Vagina (tissue), 2 donors: ENCODE results near the gene UBE2O. TPM values are rescaled to one million over a fixed set of nuclear protein-coding genes. Genes with fewer than 3 reads are reported as not detected.

Experiments
- DNase-seq, 2 donors: peaks; one replicate each; pipeline ENCODE4 v3.0.0-alpha.2; 2017; ENCODE audit errors: extremely low spot score in 2 of 2
- H3K27ac ChIP-seq: fragments of 200-600 bp; sonication (generic); one replicate; pipeline ENCODE4 v1.5.1; 2019
- H3K27me3 ChIP-seq: fragments of 200-600 bp; sonication (generic); one replicate; pipeline ENCODE4 v1.5.1; 2019
- H3K36me3 ChIP-seq, 2 donors: fragments of 200-600 bp; sonication (generic); one replicate each; pipeline ENCODE4 v1.5.1; 2017 to 2019
- H3K4me1 ChIP-seq: fragments of 200-600 bp; sonication (generic); one replicate; pipeline ENCODE4 v1.5.1; 2019
- H3K4me3 ChIP-seq, 2 donors: fragments of 200-600 bp; sonication (generic); 1 replicate in 1 of 2; 2 replicates in 1 of 2; pipeline ENCODE4 v1.5.1; 2016 to 2019
- H3K9me3 ChIP-seq: fragments of 200-600 bp; sonication (generic); one replicate; pipeline ENCODE4 v1.5.1; 2019
- POLR2A ChIP-seq, 2 donors: fragments of 450-650 bp; IDR thresholded peaks; one replicate each; pipeline ENCODE4 v1.6.1; 2017; ENCODE audit warnings: antibody characterized with exemption in 2 of 2, mild to moderate bottlenecking in 2 of 2, moderate library complexity in 2 of 2
- POLR2AphosphoS5 ChIP-seq, 2 donors: sonication (generic); formaldehyde crosslinking; IDR thresholded peaks; one replicate each; pipeline ENCODE4 v1.9.0; 2017; ENCODE audit warnings: antibody characterized with exemption in 2 of 2, mild to moderate bottlenecking in 2 of 2, low read depth in 1 of 2; ENCODE audit not compliant: insufficient read depth in 1 of 2
- intact Hi-C: fragments of 100-400 bp; cut with DNase I; formaldehyde crosslinking; loops from one replicate; pipeline ENCODE4 v1.15.1; 2023
- total RNA-seq: library from RNA; depleted of rRNA; stranded (reverse); fragments of >200 nt; gene quantifications from one replicate; pipeline ENCODE4 v1.2.3, GENCODE V29; 2016
- TF ChIP-seq, protein P1 (sequence below), 3 experiments: fragments of 450-650 bp in 2 of 3; fragments of 200-600 bp in 1 of 3; sonication (generic) in 1 of 3; IDR thresholded peaks; one replicate each; pipeline ENCODE4 v1.5.1; 2017 to 2019; ENCODE audit warnings: antibody characterized with exemption in 3 of 3, mild to moderate bottlenecking in 2 of 3, moderate library complexity in 2 of 3

The UBE2O gene
- total RNA-seq, 1 donor from 2014 or later: 29.7 TPM

DNA sequence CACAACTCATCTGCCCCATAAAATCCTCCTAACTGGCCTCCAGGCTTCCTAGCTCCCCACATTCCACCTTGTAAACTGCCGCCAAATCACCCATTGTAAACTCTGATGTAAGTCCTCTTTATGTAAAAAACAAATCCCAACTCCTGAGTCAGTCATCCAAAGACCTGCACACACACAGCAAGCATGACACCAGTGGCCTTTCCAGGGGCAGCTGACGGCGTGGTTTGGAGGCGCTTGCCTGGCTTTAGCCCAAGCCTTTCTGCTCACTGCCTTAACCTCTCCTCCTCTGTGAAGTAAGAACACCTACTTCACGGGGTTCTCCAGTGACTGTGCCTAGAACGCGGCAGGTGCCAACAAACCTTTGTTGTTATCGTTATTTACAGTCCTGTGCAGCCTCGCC, 14.0 kb downstream of the UBE2O start:
- DNase-seq: no peak
- TF ChIP-seq, protein P1, sequence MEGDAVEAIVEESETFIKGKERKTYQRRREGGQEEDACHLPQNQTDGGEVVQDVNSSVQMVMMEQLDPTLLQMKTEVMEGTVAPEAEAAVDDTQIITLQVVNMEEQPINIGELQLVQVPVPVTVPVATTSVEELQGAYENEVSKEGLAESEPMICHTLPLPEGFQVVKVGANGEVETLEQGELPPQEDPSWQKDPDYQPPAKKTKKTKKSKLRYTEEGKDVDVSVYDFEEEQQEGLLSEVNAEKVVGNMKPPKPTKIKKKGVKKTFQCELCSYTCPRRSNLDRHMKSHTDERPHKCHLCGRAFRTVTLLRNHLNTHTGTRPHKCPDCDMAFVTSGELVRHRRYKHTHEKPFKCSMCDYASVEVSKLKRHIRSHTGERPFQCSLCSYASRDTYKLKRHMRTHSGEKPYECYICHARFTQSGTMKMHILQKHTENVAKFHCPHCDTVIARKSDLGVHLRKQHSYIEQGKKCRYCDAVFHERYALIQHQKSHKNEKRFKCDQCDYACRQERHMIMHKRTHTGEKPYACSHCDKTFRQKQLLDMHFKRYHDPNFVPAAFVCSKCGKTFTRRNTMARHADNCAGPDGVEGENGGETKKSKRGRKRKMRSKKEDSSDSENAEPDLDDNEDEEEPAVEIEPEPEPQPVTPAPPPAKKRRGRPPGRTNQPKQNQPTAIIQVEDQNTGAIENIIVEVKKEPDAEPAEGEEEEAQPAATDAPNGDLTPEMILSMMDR (IDR thresholded peaks at IDR 0.05): no peak
- TF ChIP-seq POLR2AphosphoS5 (IDR thresholded peaks at IDR 0.05; ENCODE audit: insufficient read depth in 1 of 2, low read depth in 1 of 2): no peak
- TF ChIP-seq POLR2A (IDR thresholded peaks at IDR 0.05): no peak

DNA sequence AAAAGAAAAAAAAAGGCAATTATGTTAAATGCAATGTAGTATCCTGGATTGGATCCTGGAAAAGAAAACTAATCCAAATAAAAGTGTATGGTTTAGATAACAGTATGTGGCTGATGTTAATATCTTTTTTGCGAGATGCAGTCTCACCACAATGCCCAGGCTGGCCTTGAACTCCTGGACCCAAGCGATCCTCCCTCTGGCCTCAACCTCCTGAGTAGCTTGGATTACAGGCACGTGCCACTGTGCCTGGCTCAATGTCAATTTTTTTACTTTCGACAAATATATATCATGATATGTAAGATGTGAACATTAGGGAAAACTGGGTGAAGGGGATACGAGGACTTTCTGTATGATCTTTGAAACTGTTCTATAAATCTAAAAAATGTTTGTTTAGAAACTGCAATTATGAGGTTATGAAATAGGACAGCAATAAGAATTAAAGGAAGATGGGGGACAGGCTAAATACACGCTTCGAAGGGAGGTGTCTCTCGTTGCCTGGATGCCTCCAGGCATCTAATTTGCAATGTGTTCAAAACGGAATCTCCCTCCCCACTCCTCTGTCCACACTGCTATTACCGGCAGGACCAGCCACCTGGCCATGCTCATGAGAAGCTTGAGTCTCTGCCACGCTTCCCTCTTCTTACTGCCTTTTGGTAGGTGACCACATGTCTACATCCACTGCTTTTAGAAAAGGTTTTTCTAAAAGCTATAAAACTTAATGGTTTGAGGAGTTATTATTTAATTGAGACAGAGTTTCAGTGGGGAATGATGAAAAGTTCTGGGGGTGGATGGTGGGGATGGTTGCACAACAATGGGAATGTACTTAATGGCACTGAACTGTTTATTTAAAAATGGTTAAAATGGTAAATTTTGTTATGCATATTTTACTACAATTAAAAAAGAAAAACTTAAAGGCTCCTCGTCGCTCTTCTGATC, 15.2 kb downstream of the UBE2O start:
- H3K9me3 ChIP-seq: no peaks in the 10 kb centered on the region
- H3K27me3 ChIP-seq: no peaks in the 10 kb centered on the region
- DNase-seq: no peak
- no peak overlapping the region for H3K27ac ChIP-seq
- intact Hi-C loops: no loop called here
- no peaks in the 10 kb centered on the region for H3K36me3 ChIP-seq
- no peak overlapping the region for H3K4me3 ChIP-seq
- H3K4me1 ChIP-seq: no peaks in the 10 kb centered on the region
- TF ChIP-seq, protein P1 (IDR thresholded peaks at IDR 0.05): no peak
- TF ChIP-seq POLR2AphosphoS5 (IDR thresholded peaks at IDR 0.05; ENCODE audit: insufficient read depth in 1 of 2, low read depth in 1 of 2): no peak
- no peak for TF ChIP-seq POLR2A (IDR thresholded peaks at IDR 0.05)

More for the DNA sequence above, 14.0 kb downstream of the UBE2O start:
- no peak overlapping the region for H3K4me3 ChIP-seq
- H3K36me3 ChIP-seq: no peaks in the 10 kb centered on the region
- H3K9me3 ChIP-seq: no peaks in the 10 kb centered on the region
- no peaks in the 10 kb centered on the region for H3K27me3 ChIP-seq
- intact Hi-C loops: no loop called here
- no peaks in the 10 kb centered on the region for H3K4me1 ChIP-seq
- H3K27ac ChIP-seq: no peak overlapping the region

DNA sequence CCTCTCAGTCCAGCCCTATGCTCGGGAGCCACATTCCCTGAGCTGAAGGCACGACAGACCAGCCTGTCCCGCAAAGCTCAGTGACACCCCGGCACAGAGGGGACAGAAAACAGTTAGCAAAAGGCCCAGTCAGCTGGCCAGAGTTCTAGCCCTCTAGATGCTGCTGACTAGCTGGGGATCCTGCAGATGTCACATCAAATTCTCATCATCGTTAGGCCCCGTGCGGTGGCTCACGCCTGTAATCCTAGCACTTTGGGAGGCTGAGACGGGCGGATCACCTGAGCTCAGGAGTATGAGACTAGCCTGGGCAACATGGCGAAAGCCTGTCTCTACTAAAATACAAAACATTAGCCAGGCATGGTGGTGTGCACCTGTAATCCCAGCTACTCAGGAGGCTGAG, 17.2 kb downstream of the UBE2O start:
- Histone ChIP-seq H3K4me3 (no peak overlapping the region), H3K9me3 (no peaks in the 10 kb centered on the region), H3K36me3 (no peaks in the 10 kb centered on the region), H3K4me1 (no peaks in the 10 kb centered on the region), H3K27ac (no peak overlapping the region), H3K27me3 (no peaks in the 10 kb centered on the region)
- no peak for DNase-seq
- intact Hi-C loops: no loop called here
- TF ChIP-seq, protein P1 (IDR thresholded peaks at IDR 0.05): no peak
- TF ChIP-seq POLR2A (IDR thresholded peaks at IDR 0.05) (no peak), POLR2AphosphoS5 (IDR thresholded peaks at IDR 0.05; ENCODE audit: insufficient read depth in 1 of 2, low read depth in 1 of 2) (no peak)

GRCh38 chr17:76434870-76435269, 18.1 kb downstream of the UBE2O start:
- no peaks in the 10 kb centered on the region for H3K27me3 ChIP-seq
- no peaks in the 10 kb centered on the region for H3K9me3 ChIP-seq
- DNase-seq: no peak
- intact Hi-C loops: no loop called here
- H3K4me3 ChIP-seq: no peak overlapping the region
- no peaks in the 10 kb centered on the region for H3K36me3 ChIP-seq
- no peaks in the 10 kb centered on the region for H3K4me1 ChIP-seq
- no peak overlapping the region for H3K27ac ChIP-seq
- TF ChIP-seq POLR2AphosphoS5 (IDR thresholded peaks at IDR 0.05; ENCODE audit: insufficient read depth in 1 of 2, low read depth in 1 of 2) (no peak), POLR2A (IDR thresholded peaks at IDR 0.05) (no peak)
- TF ChIP-seq, protein P1 (IDR thresholded peaks at IDR 0.05): no peak

GRCh38 chr17:76433693-76434092, 19.3 kb downstream of the UBE2O start:
- Histone ChIP-seq H3K4me3 (no peak overlapping the region), H3K27me3 (no peaks in the 10 kb centered on the region), H3K9me3 (no peaks in the 10 kb centered on the region), H3K27ac (no peak overlapping the region), H3K36me3 (no peaks in the 10 kb centered on the region), H3K4me1 (no peaks in the 10 kb centered on the region)
- TF ChIP-seq POLR2A (IDR thresholded peaks at IDR 0.05) (no peak), POLR2AphosphoS5 (IDR thresholded peaks at IDR 0.05; ENCODE audit: insufficient read depth in 1 of 2, low read depth in 1 of 2) (no peak)
- TF ChIP-seq, protein P1 (IDR thresholded peaks at IDR 0.05): no peak
- intact Hi-C loops: no loop called here
- DNase-seq: no peak
